GM18873 (cell line): Measurements from ENCODE around the gene PLCB4.
A peak's percentile ranks its signal among the peaks of the same experiment; 100 is the strongest.
"Not testable (repeated sequence)": the region's sequence is repeated elsewhere in the genome, so short reads cannot be mapped to it uniquely, and the experiment has no call there.

Source experiments
- ATAC-seq: cut with Tn5 transposase; IDR thresholded peaks from one replicate; pipeline ENCODE4 v1.9.1; 2021; ENCODE audit warnings: mild to moderate bottlenecking, moderate library complexity, moderate number of reproducible peaks; ENCODE audit not compliant: unreplicated experiment, low FRiP score

PLCB4 gene

DNA sequence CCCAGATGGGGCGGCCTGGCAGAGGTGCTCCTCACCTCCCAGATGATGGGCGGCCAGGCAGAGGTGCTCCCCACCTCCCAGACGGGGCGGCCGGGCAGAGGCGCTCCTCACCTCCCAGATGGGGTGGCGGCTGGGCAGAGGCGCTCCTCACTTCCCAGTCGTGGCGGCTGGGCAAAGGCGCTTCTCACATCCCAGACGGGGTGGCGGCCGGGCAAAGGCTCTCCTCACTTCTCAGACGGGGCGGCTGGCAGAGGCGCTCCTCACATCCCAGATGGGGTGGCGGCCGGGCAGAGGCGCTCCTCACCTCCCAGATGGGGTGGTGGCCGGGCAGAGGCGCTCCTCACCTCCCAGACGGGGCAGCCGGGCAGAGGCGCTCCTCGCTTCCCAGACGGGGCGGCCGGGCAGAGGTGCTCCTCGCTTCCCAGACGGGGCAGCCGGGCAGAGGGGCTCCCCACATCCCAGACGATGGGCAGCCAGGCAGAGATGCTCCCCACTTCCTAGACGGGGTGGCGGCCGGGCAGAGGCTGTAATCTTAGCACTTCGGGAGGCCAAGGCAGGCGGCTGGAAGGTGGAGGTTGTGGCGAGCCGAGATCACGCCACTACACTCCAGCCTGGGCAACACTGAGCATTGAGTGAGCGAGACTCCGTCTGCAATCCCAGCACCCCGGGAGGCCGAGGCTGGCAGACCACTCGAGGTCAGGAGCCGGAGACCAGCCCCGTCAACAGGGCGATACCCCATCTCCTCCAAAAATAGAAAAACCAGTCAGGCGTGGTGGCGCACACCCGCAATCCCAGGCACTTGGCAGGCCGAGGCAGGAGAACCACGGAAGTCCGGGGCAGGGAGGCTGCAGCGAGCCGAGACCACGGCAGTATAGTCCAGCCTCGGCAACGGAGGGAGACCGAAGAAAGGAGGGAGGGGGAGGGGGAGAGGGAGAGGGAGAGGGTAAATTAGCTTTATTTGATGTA lies 316.7 kb downstream of the PLCB4 start:
- ATAC-seq = not testable (repeated sequence)

DNA sequence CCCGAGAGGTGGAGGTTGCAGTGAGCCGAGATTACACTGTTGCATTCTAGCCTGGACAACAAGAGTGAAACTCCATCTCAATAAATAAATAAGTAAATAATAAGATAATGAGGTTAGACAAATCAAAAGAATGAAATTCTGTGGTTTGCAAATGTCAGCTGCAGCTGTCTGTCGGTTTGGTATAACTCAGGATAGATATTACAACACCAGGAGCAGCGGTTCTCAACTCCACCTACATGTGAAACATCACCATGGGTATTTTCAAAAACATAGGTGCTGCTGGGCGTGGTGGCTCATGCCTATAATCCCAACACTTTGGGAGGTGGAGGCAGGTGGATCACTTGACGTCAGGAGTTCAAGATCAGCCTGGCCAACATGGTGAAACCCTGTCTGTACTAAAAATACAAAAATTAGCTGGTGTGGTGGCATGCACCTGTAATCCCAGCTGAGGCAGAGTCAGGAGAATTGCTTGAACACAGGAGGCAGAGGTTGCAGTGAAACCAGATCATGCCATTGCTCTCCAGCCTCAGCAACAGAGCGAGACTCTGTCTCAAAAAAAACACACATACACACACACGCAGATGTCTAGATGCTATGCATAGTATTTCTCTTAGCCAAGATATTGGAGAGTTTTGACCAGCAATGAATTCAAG lies 319.4 kb downstream of the PLCB4 start:
- ATAC-seq = no peak

DNA sequence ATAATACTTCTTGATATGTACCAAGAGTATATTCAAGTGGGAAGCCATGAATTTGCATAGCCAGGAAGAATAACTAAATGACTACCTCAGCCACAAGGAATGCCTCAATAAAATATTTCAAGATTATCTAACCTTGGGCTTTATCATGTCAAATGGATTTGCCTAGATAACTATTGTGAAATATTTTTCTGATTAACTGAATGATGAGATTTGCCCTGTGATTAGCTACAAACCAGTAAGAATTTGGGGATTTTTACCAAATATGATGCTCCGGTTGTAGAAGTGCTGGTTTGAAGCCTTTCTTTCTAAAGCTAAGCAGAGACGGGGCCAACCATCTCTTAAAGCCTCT lies 319.9 kb downstream of the PLCB4 start:
- ATAC-seq = no peak

DNA sequence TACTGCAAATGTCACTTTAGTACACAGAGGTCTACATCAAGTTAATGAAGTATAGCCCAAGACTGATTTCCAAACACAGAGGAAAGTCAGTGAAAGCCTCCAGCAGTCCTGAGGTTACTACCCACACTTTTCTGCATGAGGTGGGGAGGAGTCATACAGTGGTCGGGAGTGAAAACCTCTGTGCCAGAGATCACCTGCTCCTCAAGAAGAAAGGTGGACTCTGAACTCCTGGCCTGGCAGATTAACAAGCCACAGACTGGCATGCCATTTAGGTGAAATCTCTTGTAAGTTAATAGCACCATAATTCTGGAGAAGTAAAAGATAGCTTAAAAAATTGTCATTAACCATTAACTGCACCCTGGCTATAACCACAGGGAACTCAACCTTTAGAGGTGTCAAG lies 320.5 kb downstream of the PLCB4 start:
- ATAC-seq = no peak

DNA sequence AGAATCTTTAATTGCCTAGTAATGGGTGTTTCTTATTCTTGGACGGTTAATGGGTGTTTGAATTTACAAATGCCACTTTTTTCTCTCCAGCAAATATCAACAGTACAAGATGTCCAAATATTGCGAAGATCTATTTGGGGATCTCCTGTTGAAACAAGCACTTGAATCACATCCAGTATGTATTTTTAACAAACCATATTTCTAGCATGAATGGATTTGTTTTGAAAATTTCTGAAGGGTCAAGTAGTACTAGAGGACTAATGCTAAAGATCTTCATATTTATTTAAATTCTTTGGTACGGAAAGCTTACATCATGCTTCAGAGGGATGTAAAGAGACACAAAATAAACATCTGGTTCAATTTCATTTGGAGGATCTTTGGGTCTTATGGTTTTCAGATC lies 321.6 kb downstream of the PLCB4 start:
- no peak for ATAC-seq

DNA sequence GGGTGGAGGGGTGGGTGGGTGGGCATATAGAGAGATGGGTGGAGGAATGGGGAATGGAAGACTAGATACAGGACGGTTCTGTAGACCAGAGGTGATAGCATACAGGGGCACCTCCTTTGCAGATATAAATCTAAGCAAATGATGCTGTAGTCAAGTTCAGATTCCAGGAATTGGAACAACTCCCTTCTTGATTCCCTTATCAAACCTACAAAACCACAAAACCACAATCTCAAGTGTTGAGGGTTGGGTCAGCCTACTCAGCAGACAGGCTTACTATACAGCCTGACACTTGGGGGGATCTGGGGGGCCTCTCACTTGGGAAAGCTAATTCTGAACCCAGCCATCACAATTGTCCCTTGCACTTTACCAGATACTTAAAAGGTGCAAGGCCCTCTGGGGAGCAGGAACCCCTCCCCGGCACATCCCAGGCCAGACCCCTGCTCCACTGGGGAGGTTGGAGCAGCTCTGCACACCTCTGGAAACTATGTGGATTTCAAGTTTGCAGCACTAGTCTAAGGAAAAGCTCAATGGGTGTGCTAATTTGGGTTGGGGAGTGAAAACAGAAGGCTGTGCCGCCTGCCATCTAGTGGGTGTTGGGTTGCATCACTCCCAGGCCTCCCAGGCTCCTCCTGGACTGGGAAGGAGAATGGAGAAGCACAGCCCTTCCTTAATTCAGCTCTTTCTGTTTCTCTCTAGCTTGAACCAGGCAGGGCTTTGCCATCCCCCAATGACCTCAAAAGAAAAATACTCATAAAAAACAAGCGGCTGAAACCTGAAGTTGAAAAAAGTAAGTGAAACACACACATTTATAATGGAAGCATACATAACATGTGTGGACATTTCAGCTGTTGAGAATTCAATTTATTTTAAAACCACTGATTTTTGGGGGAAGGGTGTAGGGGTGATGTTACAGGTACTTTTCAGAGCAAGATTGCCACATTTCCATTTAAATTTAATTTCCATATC lies 324.3 kb downstream of the PLCB4 start:
- no peak for ATAC-seq

DNA sequence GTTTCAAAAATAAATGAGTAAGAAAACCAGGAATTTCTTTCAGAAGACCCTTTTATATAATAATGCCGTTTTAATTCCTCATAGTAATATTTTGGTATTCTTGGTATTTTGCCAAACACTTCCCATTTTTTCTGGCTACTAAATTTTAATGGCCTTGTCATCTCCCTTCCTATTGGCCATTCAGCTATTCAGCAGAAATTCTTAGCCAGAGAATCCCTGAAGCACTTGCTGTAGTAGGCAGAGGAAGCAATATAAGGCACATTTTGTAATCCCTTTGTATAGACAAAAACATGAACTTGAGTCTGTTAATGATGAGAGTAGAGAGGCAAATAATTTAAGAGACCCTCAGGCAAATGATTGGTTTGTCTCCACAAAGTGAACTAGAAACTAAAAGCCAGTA lies 327.1 kb downstream of the PLCB4 start:
- ATAC-seq = no peak

DNA sequence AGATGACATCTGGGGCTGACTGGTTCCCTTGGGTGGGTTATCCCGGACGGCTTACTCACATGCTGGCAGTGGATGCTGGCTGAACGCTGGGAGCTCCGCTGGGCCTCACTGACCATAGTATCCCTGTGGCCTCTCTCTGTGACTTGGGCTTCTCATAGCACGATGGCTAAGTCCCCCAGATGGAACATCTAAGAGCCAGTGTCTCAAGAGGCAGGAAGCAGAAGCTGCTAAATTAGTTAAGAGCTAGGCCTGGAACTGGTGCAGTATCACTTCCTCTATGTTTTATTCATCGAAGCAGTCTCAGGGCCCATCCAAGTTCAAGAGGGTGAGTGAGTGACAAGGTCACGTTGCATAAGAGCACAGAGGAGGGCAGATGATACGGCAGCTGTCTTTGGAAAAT lies 329.0 kb downstream of the PLCB4 start:
- peak; percentile 80 for ATAC-seq

DNA sequence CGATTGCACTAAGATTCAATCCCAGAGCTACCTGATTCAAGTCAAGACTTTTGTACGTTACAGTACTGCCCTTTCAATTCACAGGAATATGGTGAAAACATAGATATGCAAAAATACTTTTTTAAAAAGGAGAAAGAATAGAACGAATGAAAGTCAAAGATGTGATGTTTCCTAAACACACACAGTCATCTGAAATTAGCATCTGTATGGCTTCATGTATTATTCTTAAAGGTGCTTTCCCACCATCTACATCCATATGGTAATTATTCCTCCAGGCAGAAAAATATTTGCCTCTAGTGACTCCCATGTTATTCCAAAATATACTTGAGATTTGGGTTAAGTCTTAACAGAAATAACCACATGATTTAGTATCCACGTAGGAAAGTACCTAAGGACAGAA lies 330.0 kb downstream of the PLCB4 start:
- no peak for ATAC-seq

DNA sequence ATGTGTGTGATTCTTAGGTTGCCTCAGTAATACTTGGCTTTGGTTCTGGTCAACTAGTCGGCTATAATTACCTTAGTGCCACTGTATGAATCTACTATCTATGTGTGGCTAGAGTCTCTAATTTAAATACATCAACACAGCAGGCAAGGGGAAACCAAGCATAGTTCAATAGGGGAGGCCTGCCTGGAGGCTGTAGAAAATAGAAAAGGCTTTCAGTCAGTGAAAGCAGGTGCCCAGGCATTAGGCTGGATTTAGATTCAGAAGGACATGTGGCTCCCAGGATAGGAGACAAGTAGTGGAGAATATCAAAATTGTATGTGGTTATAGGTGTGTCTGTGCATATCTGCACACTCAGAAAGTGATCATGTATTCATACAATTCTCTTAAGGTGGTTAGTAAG lies 330.4 kb downstream of the PLCB4 start:
- no peak for ATAC-seq

DNA sequence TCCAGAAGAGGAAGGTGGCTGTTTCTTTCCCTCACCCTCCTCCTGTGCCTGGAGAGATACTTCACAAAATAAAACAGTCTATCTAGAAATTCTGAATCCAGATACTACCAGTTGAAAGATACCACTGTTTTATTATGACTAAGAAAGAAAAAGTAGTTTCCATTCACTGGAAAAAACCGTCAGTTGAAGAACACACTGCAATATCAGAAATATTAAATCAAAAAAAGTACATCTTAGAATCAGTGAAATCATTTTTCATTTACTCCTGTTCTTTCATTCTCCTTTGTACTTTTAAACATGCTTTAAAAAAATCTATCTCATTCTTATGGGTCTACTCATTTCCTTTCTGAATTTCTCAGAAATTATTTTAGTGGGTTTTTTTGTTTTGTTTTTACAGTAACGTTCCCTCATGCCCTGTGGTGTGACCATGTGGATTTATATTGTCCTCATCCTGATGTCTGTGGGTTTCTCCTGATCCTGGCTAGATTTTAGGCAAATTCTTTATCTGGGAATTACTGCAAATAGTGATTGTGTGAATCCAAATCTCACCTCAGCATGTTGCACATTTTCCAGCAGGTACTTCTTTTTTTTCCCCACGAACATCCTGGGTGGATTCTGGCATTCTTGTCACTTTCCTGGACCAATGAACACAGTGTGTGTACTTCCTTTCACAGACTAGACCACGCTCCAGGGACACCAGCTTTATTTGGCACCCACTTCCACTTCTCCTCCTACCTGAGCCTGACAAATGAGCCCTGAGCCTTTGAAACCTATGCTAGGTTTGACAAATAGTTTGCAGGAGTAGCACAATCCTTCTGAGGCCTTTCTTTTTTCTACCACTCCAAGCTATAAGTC lies 331.5 kb downstream of the PLCB4 start:
- ATAC-seq = no peak

DNA sequence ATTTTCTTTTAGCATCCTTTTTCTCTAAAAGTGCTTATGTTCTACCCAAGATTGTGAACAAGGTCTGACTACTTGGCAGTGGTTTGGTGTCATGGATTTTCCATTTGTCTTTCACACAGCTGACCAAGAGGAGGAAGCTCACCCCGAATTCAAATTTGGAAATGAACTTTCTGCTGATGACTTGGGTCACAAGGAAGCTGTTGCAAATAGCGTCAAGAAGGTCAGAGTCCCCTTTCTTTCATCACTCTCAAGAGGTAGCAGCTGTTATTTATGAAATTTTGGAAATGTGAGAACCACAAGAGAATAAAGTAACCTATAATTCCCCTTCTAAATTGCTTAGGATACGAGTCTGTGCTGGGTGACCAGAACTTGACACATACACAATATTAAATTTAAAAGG lies 332.5 kb downstream of the PLCB4 start:
- ATAC-seq = no peak

DNA sequence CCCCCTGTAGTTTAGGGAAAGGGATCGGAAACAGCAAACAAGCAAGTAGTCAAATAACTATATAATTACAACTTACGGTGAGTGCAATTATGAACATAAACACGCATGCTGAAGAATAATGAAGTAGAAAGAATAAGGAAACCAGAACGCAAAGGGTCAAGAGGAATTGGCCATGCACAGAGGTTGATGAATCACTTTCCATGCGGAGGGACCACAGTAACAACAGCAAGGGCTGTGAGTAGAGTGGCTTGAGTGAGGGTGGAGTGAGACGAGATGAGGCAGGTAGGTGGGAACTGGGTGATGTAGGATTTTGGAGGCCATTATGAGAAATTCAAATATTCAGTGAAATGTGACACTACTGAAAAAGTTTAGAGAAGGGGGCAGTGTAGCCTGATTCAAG lies 333.3 kb downstream of the PLCB4 start:
- ATAC-seq = no peak

DNA sequence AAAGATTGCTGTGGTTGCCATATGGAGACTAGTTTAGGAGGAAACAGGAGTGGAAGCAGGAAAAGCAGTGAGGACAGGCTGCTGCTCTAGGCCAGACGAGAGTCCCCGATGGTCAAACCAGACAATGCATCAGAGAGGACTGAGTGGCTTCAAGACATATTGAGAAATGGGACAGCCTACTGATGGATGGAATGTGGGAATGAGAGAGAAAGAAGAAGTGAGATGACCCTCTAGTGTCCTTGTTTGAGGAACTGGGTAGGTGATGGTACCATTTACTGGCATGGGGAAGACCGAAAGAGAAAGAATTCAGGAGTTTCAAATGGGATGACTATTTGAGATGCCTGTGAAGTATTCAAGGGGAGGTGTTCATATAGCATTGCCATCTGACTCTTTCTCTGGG lies 333.7 kb downstream of the PLCB4 start:
- no peak for ATAC-seq

DNA sequence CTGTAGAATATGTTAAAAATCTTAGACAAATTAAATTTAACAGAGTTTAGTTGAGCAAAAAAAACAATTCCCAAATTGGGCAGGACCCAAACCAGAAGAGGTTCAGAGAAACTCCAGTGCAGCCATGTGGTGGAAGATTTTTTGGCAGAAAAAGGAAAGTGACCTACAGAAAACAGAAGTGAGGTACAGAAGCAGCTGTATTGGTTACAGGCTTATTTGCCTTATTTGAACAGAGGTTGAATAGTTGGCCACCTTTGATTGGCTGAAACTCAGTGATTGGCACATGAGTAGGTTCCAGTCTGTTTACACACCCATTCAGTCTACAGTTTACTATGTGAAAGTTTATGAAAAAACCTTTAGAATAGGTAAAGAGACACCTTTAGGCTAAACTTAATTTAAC lies 334.6 kb downstream of the PLCB4 start:
- ATAC-seq = no peak

DNA sequence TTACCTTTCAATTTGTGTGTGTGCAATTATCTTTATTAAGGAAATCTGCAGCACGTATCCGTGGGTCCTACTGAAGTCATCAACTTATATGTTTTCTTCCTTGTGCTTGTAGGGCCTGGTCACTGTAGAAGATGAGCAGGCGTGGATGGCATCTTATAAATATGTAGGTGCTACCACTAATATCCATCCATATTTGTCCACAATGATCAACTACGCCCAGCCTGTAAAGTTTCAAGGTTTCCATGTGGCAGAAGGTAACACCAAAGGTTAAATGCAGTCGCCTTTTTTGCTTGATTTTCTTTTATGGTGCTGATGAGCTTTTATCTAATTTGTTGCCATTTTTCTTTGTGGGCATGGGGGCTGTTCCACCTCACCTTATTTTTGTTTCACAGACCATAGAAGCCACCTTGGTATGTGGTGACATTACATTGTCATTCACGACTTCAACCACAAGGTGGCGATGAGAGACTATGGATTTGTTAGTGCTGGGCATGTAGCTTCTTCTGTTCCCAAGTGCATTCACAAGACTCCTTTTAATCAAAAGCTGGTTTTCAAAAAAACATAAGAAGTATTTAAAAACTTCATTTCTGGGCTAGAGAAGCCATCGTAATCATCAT lies 339.0 kb downstream of the PLCB4 start:
- peak; percentile 75 for ATAC-seq

DNA sequence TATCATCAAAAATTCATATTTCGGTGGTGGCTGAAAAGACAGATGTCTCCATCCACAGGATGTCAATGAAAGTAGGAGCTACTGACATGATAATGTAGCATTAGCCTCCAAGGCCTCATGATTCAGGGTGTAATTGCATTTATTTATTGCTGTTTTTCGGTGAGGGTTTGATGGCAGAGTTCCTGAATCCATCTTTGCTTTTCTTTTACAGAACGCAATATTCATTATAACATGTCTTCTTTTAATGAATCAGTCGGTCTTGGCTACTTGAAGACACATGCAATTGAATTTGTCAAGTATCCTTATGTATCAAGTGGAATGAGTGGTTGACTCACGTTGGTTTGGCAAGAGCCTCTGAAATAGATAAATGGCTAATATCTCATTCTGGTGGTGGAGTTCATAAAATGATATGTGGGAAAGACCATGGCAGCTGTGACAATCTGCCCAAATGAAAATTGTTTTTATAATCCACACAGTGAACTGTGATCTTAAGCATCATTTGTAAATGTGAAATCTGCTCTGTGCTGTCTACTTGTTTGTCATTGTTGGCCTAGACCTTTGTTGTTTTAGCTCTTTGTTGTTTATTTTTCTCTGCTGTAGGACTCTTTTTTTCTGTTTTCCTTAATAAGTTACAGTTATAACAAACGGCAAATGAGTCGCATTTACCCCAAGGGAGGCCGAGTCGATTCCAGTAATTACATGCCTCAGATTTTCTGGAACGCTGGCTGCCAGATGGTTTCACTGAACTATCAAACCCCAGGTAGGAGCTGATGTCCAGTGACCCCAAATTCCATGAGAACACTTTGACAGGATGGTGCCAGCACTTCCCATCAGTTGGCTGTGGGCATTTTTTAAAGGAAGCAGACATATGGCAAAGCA lies 339.8 kb downstream of the PLCB4 start:
- ATAC-seq = no peak

DNA sequence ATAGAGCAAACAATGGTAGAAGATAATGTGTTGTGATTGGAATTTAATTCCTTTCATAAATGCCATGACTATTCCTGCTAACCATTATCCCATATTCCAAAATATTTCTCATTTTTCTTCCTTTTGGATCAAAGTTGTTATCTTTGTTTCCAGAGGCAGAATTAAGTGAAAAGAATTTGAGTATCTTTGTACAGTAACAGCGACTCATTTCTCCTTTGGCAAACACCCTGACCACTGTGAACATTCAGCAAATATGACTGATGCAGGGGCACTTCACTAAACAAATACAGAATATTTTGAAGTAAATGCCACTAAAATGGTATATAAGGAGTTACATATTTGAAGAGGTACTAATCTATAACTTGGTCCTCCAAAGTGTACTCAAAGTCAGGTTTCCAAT lies 340.5 kb downstream of the PLCB4 start:
- ATAC-seq = no peak

DNA sequence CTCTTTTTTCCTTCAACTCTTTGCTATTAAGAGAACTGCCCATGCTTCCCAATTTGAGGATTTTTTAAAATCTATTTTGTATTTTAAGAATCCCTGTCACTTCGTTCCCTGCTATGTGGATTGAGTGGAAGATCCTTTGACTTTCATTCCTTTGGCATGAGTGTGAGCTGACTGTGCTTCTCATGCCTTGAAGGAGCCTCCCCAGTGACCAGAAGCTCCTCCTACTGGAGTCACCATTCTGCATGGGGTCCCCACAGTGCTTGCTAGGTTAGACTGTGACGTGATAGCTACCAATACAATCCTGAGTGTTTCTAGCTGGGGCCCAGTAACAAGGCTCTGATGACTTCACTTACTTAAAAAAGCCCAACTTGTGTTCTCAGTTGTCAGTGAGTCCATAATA lies 341.1 kb downstream of the PLCB4 start:
- ATAC-seq = no peak
